Measurements from ENCODE around the gene AQP10. TPM values are rescaled to one million over a fixed set of nuclear protein-coding genes. Genes with fewer than 3 reads are reported as not detected.

AQP10 gene
- total RNA-seq, 4 donors from 2014 or later, result not detected

DNA sequence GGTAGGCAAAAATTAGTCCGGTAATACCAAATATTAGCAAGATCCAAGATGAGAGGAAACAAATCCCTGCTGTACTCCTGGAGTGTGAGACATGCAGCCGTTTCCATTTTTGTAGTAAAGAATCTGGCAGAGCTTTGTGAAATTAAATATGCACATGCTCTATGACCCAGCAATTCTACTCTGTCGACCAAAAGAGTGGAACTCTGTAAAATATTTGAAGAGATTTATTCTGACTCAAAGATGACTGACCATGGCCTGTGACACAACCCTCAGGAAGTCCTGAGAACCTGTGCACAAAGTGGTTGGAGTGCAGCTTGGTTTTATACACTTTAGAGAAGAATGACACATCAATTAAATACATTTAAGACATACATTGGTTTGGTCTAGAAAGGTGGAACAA lies 32.2 kb upstream of the AQP10 start:
- DNase-seq (ENCODE audit: low spot score in 2 of 2), result no peak
- intact Hi-C loops (cut with DNase I; ENCODE audit: low total_unique reads), result no loop called here
- WGBS, 2 donors, result 67 to 70% methylated on average over 3 of the region's 3 CpGs

GRCh38 chr1:154290921-154291320 lies 30.0 kb upstream of the AQP10 start:
- 74 to 86% methylated on average over 1 of the region's 1 CpG for WGBS, 2 donors
- no peak overlapping the region for H3K4me3 ChIP-seq (ENCODE audit: low read depth, poor library complexity, severe bottlenecking)
- no peak for DNase-seq (ENCODE audit: low spot score in 2 of 2)
- intact Hi-C loops (cut with DNase I; ENCODE audit: low total_unique reads), result no loop called here
- TF ChIP-seq CTCF (IDR thresholded peaks at IDR 0.05) (no peak), POLR2A (IDR thresholded peaks at IDR 0.05) (no peak)

More for the DNA sequence above, 32.2 kb upstream of the AQP10 start:
- TF ChIP-seq CTCF (IDR thresholded peaks at IDR 0.05), result no peak
- no peak for TF ChIP-seq POLR2A (IDR thresholded peaks at IDR 0.05)
- H3K4me3 ChIP-seq (ENCODE audit: low read depth, poor library complexity, severe bottlenecking), result no peak overlapping the region

- no peak for DNase-seq (ENCODE audit: low spot score in 2 of 2)
- WGBS, 2 donors, result 77 to 82% methylated on average over 8 of the region's 8 CpGs
- TF ChIP-seq POLR2A (IDR thresholded peaks at IDR 0.05), result no peak
- no peak for TF ChIP-seq CTCF (IDR thresholded peaks at IDR 0.05)
Observed at GRCh38 chr1:154295408-154296235, 25.3 kb upstream of the AQP10 start.

DNA sequence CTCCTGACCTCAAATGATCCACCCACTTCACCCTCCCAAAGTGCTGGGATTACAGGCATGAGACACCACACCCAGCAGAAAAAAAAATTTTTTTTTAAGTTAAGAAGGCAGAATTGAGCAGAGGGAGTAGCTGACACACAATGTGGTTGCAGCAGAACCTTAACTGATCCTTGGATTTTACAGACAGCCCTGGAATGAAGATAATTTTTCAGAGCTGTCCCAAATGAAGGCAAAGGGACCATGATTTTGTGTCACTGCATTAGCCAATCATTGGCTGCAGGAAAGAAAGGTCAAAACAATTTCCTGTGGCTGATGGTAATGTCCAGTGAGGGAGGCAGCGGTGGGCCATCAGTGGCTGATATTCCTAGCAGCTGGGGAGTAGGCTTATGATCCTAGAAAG lies 19.3 kb upstream of the AQP10 start:
- TF ChIP-seq CTCF (IDR thresholded peaks at IDR 0.05) (no peak), POLR2A (IDR thresholded peaks at IDR 0.05) (no peak)
- 77 to 100% methylated on average over 1 of the region's 1 CpG for WGBS, 2 donors
- H3K4me3 ChIP-seq (ENCODE audit: low read depth, poor library complexity, severe bottlenecking), result no peak overlapping the region
- no peak for DNase-seq (ENCODE audit: low spot score in 2 of 2)
- intact Hi-C loops (cut with DNase I; ENCODE audit: low total_unique reads), result no loop called here

More at GRCh38 chr1:154295408-154296235, 25.3 kb upstream of the AQP10 start:
- H3K4me3 ChIP-seq (ENCODE audit: low read depth, poor library complexity, severe bottlenecking), result no peak overlapping the region
- intact Hi-C loops (cut with DNase I; ENCODE audit: low total_unique reads), result no loop called here

GRCh38 chr1:154304664-154305337 lies 16.1 kb upstream of the AQP10 start:
- 80 to 88% methylated on average over 9 of the region's 9 CpGs for WGBS, 2 donors
- no peak overlapping the region for H3K4me3 ChIP-seq (ENCODE audit: low read depth, poor library complexity, severe bottlenecking)
- TF ChIP-seq POLR2A (IDR thresholded peaks at IDR 0.05) (no peak), CTCF (IDR thresholded peaks at IDR 0.05) (no peak)
- intact Hi-C loops (cut with DNase I; ENCODE audit: low total_unique reads), result no loop called here
- DNase-seq (ENCODE audit: low spot score in 2 of 2), result no peak

Data from lower leg skin (tissue), 4 donors.